Smooth muscle cell of the umbilical artery (primary cell): Measurements from ENCODE around the gene RAPGEF6. TPM values are rescaled to one million over a fixed set of nuclear protein-coding genes. Genes with fewer than 3 reads are reported as not detected.

Experiments
- total RNA-seq: library from RNA; depleted of rRNA; stranded (reverse); fragments of >200 nt; gene quantifications from 2 replicates; pipeline ENCODE4 v1.2.3, GENCODE V29; 2014

RAPGEF6 gene
- 17.5 and 26.9 TPM in 2 replicates for total RNA-seq

GRCh38 chr5:131634996-131635683, at the start of gene RAPGEF6:
TSS of gene RAPGEF6 (minus strand) at chr5:131635229. CDS start at chr5:131635030, 199 bp downstream.

Other genes with a start within 250 kb of the RAPGEF6 start
- 57.6 and 61.7 TPM in 2 replicates for gene FNIP1, start 161.8 kb upstream of the RAPGEF6 start, total RNA-seq